NCI-H446 (cell line): ENCODE data around the gene FAM184B.

Experiments used
- DNase-seq, 2 experiments: peaks; one replicate each; lab custom pipeline; 2025; lab: John Stamatoyannopoulos, UW

The FAM184B gene

DNA sequence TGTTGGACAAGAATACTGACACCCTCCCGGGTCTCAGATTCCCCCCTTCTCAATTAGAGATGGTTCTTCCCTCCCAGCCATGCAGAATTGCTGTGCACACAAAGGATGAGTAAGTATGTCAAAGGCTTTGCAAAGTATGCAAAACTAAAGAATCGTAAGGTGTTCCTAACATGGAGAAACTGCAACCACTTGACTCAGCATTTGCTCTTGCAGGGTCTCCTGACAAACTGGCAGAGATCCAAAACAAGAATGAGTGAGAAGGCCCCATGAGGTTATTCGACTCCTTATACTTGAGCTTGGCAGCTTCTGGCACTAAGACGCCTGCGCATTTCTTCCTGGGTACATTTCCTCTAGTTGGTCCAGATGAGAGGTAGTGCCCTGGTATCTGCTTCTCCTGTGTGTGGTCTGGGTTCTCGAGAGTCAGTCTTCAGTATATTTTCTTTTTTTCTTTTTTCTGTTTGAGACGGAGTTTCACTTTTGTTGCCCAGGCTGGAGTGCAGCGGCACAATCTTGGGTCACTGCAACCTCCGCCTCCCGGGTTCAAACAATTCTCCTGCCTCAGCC lies 8.2 kb downstream of the FAM184B start:
- no peak for DNase-seq

DNA sequence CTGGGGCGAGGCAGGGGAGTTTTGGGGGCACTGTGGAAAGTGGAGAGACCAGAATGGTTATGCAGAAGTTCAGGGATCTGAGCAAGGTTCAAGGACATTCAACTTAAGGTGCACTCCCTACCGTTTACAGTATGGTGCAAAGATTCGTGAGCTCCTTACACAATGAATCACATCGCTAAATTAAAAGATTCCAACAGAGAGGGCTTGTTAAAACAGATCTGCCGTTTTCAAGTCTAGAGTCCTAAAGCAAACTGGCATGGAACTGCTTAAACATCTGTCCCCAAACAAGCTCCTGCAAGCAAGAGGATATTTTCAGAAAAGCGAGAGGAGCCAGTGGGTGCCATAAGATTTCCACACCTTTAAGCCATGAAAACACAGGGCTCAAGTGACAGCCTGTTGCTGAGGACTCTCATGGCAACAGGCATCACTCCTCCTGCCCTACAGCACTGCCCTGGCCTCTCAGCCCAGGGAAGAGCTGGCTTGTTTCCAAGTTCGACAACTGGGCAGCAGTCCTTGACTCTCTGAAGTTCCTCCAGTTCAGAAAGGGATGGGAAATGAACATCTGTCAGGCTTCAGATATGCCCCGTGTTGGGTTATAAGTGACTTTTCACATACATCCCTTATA lies 10.0 kb downstream of the FAM184B start:
- DNase-seq: peak in 1 of 2 experiments; percentile 34

DNA sequence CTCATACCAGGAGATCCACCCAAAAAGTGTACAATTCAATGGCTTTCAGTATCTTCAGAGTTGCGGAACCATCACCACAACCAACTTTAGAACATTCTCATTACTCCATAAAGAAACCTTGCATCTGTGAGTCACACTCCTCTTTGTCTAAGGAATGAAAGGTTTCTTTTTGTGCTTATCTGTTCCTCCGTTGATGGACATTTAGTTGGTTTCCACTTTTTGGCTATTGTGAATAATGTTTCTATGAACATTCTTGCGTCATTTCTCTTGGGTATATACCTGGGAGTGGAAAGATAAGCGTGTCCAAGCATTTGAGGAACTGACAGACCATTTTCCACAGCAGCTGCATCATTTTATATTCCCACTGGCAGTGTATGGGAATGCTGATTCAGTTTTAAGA lies 10.6 kb downstream of the FAM184B start:
- no peak for DNase-seq

DNA sequence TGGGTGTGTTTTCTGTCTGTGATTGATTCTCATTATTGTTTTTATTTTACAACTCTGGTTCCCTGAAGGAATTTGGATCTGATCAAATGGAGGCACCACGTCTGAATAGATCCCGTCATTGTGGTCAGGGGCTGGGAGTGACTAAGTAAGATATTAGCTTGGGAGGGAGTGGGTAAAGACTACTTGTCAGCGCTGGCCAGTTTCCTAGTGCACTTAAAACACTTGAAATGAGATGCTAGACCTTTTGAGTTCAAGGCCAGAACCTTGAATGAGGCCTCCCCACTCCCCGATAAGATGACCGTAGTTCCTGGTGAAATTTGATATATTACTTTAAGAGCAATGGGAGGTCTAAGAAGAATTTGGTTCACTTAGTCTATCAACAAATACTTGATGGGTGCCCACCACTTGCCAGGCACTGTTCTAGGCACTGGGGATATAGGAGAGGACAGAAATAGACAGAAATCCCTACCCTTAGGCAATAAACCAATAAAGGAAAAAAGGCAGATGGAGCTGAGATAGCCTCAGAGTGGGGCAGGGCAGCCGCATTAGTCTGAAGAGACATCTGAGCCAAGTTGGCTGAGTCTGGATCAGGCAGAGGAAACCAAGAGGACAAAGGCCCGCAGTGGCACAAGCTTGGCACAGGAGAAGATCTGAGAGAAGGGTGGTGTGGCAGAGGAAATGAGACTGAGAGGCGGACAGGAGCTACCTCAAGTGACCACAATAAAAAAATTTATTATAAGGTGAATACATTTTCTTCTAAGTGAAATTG lies 11.8 kb downstream of the FAM184B start:
- DNase-seq: peak in 1 of 2 experiments; percentile 51

DNA sequence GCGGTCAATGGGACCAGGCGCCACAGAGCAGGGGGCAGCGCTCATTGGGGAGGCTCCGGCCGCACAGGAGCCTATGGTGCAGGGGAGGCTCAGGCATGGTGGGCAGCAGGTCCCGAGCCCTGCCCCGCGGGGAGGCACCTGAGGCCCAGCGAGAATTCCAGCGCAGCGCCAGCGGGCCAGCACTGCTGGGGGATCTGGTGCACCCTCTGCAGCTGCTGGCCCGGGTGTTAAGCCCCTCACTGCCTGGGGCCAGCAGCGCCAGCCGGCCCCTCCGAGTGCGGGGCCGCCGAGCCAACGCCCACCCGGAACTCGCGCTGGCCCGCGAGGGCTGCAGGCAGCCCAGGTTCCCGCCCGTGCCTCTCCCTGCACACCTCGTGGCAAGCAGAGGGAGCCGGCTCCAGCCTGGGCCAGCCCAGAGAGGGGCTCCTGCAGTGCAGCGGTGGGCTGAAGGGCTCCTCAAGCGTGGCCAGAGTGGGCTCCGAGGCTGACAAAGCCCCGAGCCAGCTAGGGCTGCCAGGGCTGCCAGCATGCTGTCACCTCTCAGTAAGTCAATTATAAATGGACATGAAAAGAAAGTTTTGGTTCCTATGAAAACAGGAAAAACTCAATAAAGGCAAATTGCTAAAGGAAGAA lies 14.5 kb downstream of the FAM184B start:
- DNase-seq: no peak

DNA sequence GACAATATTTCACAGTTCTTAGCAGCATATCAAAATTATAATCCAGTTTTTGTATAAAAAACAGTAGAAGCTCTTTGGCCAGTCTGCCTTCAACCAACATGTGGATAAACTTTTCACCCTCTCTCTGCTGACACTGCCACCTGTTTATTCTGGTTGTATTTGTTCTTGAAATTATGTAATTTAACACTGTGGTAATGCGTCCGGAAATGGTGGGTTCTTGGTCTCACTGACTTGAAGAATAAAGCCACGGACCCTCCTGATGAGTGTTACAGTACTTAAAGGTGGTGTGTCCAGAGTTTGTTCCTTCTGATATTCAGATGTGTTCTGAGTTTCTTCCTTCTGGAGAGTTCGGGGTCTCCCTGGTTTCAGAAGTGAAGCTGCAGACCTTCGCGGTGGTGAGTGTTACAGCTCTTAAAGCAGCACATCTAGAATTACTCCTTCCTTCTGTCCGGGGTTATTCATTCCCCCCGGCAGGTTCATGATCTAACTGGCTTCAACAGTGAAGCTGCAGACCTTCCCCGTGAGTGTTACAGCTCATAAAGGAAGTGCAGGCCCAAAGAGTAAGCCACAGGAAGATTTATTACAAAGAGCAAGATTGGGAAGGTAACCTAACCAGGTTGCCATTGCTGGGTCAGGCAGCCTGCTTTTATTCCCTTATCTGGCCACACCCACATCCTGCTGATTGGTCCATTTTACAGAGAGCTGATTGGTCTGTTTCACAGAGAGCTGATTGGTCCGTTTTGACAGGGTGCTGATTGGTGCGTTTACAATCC lies 15.7 kb downstream of the FAM184B start:
- no peak for DNase-seq

DNA sequence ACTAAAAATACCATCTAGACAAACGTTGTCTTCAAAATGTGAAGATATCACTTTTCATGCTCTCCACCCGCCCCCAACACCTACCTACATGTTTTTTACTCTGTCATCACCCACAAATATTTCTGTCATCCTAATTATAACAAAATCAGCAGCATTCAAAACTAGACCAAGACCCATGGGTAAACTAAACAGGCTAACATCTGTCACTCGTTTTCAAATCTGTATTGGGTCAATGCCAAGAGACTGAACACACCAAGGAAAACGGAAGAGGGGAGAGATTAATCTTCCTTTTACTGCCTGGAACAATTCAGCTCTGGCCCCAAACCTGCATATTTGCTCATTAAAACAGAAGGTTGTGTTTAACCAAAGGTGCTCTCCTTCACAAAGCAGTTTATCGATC lies 17.5 kb downstream of the FAM184B start:
- peak; percentile 8 to 67 for DNase-seq

DNA sequence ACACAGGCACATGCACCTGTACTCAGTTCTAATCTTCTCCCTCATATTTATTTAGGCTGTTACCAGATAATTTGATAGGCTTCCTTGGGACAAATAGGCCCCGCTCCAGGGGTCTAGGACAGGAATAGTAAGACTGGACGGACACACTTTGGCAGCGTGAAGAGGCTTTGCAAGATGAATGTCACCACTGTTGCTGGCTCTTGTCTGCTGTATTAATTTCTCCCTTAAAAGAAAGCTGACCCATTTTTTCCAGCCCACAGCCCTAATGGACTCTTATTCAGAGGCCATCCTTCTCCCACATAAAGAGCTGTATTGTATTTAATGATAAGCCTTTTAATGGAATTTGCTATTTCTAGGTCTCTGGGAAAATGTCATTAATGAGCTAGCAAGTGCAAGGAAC lies 18.0 kb downstream of the FAM184B start:
- DNase-seq: no peak

DNA sequence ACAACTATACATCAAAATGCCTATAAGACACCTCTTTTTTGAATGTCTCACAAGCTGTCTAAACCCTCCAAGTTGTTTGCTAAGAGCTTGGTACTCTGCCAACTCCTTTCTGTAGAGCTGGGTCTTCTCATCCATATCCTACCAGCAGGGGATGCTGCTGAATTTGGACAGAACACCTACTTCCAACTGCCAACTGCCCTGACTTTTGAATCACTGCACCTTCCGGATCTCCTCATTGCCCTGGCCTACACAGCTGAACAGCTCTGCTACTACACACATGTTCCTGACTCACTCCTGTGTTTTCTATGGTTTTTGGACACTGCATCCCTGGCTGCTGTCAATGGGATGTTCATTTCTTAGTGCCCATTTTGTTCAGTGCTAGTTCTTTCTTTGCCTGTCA lies 18.7 kb downstream of the FAM184B start:
- peak; percentile 20 to 89 for DNase-seq

DNA sequence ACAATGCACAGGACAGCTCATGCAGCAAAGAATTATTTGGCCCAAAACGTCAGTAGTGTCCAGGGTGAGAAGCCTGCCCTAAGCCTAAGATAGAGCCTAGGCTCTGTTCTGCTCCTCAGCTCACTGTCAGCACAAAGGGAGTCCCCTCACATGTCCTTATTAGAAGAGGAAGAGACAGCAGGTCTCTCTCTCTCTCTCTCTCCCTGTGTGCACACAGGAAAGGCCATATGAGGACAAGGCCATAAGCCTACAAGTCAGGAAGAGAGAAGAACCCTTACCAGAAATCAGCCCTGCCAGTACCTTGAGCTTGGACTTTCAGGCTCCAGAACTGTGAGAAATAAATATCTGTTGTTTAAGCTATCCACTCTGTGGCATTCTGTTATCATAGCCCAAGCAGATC lies 20.4 kb downstream of the FAM184B start:
- no peak for DNase-seq

DNA sequence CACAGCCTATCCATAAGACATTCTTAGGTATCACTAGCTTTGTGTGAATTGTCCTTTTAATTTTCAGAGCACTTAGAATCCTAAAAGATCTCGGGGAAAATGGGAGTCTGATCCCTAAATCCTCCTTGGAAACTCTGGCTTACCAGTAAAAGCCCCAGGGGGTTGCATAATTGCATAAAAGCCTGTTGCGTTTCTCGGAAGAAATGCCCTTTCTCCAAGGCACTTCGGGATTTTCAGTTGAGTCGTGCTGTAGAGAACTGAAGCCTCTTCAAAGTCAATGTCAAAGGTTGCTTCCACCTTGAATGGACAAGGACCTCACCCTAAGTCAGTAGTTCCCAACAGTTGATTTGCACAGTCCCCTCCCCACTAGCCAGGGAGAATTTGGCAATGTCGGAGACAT lies 20.8 kb downstream of the FAM184B start:
- DNase-seq: no peak

DNA sequence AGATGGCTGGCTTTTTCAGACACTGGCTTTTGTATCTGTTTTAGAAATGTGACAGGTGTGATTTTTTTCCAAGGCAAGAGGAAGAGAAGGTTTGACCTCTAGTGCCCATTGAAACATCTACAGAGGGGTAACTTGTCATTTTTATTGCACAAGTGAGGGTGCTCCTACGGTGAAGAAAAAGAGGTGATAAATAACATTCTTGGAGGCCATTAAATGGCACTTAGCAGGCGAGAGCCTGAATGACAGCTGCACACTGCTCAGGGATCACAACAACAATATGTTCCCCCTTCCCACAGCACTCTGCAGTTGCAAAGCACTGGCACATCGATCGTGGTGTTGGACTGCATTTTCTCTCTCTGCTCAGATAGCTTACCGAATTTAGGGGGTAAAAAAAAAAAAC lies 22.9 kb downstream of the FAM184B start:
- no peak for DNase-seq

DNA sequence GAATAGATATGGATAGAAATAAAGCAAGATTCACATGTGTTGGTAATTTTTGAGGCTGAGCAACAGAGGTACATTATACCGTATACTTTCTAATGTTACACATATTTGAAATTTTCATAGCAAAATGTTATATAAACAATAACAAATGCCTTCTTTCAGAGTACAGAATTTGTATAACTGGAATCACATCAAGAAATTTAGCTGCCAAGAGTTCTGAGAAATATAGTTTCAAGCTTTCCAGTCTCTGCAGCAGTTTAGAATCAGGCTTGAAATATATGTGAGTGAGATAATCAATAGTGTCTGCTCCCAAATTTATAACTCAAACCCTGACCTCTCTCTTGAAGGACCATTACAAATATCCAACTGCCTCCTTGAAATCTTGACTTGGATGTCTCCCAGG lies 23.8 kb downstream of the FAM184B start:
- no peak for DNase-seq

DNA sequence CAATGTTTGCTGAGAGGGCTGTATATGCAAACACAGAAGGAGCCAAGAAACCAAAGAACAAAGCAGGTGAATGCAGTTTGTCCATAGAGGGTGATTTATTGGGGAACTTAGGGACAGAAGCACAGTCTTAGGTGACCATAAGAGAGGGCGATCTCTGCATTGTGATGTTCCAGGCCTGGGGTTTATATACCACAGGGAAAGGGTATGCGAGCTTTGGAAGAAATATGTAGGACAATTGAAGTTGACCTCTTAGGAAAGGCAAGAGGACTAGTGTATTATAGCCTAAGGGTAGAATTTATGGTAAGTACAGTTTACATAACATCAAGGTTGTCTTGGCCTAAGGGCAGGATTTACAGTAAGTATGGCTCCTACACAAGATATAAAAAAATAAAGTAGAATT lies 27.8 kb downstream of the FAM184B start:
- no peak for DNase-seq

DNA sequence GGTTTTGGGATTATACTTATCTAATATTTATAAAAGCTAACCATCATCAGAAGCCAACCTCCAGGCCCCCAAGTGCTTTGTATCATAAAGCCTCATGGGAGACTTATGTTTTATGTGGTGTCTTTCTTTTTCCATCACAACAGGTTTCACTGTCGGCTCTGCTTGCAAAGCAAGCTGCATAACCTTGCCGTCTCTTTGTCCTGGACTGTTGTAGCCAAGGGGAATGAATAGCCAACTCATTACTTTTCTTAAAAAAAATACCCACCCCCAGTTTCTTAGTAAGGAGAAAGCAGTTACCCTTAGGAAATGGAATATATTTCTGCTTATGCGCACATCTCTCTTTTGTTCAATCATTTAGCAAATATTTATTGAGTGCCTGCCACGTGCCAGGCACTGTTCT lies 40.7 kb downstream of the FAM184B start:
- no peak for DNase-seq

DNA sequence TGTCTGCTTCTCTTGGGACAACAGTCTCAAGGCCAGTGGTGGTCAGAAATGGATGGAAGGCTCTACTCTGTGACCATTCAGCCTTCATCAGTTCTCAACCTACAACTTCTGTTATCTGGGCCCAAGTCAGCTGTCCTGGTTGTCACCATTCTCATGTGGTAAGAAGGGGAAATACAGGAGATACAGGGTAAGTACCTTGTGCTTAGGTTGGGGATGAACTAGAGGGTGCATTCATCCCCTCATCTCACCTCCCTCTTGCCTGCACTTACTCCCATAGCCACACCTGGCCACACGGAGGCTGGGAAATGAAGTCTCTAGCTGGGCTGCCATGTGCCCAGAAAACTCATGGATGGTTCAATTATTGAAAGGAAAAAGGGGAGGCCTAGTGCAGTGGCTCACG lies 44.9 kb downstream of the FAM184B start:
- DNase-seq: no peak

DNA sequence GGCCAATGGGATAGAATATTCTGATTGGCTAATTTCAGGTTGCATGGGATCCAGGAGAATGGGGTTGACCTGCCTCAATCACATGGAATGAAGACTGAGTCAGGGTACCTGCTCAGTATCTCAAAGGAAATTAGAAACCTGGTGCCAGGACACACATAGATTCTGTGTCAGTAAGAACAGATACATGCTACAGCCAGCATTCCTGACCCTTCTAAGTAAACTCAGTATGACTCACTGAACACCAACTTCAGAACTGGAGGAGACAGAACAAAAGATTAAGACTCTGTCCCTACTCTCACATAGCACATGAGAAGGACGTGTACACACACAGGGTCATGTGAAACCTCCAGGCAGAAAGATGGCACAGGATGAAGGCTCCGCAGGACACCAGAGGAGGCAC lies 54.5 kb downstream of the FAM184B start:
- no peak for DNase-seq

DNA sequence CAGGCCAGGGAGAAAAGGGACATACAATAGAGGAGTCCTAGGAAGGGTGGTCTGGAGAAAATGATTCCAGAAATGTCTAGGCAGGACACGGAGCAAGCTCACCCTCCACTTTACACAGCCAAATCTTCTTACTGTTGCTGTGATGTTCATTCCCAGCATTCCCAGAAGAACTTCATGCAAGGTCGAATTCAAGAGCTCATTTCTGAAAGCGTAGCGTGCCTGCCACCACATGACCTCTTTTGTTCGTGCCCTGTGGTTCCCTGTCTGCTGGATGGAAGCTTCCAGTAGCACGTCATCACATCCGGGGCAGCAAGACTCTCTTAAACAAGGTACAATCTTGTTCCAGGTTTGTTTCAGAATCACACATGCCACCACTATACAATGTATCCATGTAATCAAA lies 57.8 kb downstream of the FAM184B start:
- no peak for DNase-seq

DNA sequence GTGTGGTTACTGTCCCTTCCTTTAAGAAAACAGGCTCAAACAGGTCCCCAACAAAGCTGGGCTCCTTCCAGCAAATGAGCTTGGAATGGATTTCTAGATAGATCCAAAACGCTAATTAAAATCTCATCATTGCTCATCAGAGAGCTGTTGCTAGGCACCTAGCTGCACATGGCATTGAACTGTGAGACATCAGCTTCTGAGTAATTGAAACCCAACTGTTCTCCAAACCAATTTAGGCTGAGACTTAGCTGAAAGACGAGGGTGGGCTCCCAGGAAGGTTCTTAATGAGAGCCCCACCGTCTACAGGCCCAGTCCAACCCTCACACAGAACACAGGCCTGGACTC lies 59.1 kb downstream of the FAM184B start:
- DNase-seq: peak; percentile 33 to 56

DNA sequence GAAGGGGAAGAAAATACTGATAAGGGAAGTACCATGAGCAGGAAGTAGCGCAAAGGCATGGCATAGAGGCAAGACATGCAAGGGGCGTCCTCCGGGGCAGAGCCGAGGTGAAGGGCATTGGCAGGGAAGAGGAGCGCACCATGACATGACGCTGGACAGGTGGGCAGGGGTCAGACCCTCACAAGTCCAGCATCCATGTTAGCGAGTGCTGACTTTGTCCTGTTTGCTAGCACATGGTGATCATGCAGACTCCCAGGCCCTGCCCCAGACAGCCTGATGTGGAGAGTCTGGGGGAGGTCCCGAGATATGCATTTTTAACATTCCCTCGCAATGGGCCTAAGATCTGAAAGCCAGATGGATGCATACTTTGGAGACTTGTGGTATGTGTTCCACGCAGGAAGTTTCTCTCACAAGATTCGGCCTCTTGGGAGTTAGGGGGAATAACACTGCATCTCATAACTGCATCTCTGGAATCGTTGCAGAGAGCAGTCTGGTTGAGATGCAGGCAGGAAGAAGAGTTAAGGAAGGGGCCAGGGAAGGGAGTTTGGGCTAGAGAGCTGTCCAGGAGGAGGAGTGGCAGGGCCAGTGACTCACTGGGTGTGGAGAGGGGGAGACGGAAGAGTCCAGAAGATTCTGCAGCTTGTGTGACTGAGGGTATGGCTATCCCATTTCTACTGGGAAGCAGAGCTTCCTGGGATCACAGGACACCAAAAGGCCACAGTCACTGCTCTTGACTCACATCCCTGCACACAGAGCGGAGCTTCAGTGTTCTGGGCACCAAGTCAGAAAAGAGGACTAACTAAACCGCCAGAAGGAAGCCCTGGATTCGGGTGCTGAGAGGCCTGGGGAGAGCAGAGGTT lies 59.7 kb downstream of the FAM184B start:
- peak in 1 of 2 experiments; percentile 56 for DNase-seq

DNA sequence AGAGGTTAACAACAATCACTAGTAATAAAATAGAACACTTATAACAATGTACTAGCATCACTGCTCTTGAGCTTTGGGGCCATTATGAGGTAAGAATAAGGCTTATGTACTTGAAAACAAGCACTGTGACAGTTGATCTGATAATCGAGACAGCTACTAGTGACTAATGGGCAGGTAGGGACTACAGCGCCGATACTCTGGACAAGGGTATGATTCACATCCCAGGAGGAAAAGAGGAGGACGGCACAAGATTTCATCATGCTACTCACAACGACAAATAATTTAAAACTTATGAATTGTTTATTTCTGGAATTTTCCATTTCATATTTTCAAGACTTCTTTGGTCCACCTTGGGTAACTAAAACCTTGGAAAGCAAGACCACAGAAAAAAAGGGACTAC lies 62.3 kb downstream of the FAM184B start:
- no peak for DNase-seq
